Natural killer cell (primary cell): ENCODE data around the gene CPHXL2. TPM values are rescaled to one million over a fixed set of nuclear protein-coding genes. Genes with fewer than 3 reads are reported as not detected.

Experiments
- ATAC-seq, 3 donors: fragments of 150-1000 bp in 2 of 3; fragments of 200-7000 bp in 1 of 3; cut with Tn5 transposase; 1 replicate in 1 of 3; 2 replicates in 2 of 3; pipeline ENCODE4 v1.10.0; 2021; ENCODE audit warnings: mild to moderate bottlenecking in 2 of 3, moderate library complexity in 2 of 3
- DNase-seq, 2 donors: peaks; one replicate each; pipeline versions ENCODE4 v3.0.0 to v3.0.0-alpha.2; 2013 to 2021; ENCODE audit warnings: mixed read lengths in 1 of 2
- H3K27ac ChIP-seq: one replicate; pipeline ENCODE4 v1.5.1; 2013; ENCODE audit warnings: mild to moderate bottlenecking, low read length
- H3K27me3 ChIP-seq: one replicate; pipeline ENCODE4 v1.6.1; 2013; ENCODE audit warnings: low read length; ENCODE audit not compliant: control insufficient read depth, insufficient read depth
- H3K36me3 ChIP-seq: one replicate; pipeline ENCODE4 v1.6.1; 2013; ENCODE audit warnings: low read length; ENCODE audit not compliant: control insufficient read depth, insufficient read depth
- H3K4me1 ChIP-seq: one replicate; pipeline ENCODE4 v1.6.1; 2013; ENCODE audit warnings: low read length; ENCODE audit not compliant: control insufficient read depth, insufficient read depth
- H3K4me3 ChIP-seq: one replicate; pipeline ENCODE4 v1.5.1; 2013; ENCODE audit warnings: low read length
- H3K9me3 ChIP-seq: one replicate; pipeline ENCODE4 v1.6.1; 2013; ENCODE audit warnings: low read length; ENCODE audit not compliant: control insufficient read depth, insufficient read depth
- H3K27ac Mint-ChIP-seq, 2 donors: one replicate each; pipeline ENCODE4 v1.8.0; 2022; ENCODE audit warnings: mild to moderate bottlenecking in 2 of 2, mixed read lengths in 2 of 2, moderate library complexity in 1 of 2
- H3K27me3 Mint-ChIP-seq, 2 donors: one replicate each; pipeline ENCODE4 v1.8.0; 2022; ENCODE audit warnings: low read depth in 2 of 2, mixed read lengths in 2 of 2
- H3K36me3 Mint-ChIP-seq: one replicate; pipeline ENCODE4 v1.8.0; 2022; ENCODE audit warnings: mixed read lengths
- H3K4me1 Mint-ChIP-seq, 2 donors: one replicate each; pipeline ENCODE4 v1.8.0; 2022; ENCODE audit warnings: mixed read lengths in 2 of 2
- H3K4me3 Mint-ChIP-seq: one replicate; pipeline ENCODE4 v1.8.0; 2022; ENCODE audit warnings: mild to moderate bottlenecking, moderate library complexity, mixed read lengths
- H3K9me3 Mint-ChIP-seq, 2 donors: one replicate each; pipeline ENCODE4 v1.8.0; 2022; ENCODE audit warnings: mixed read lengths in 2 of 2
- CTCF ChIP-seq: fragments of 200-600 bp; IDR thresholded peaks from one replicate; pipeline ENCODE4 v1.8.0; 2022; ENCODE audit warnings: antibody characterized with exemption
- WGBS: methylation state at CpG from one replicate; pipeline ENCODE4 v1.1.7; 2013; ENCODE audit warnings: missing lambda C conversion rate; ENCODE audit not compliant: insufficient coverage; 5-methylcytosine and 5-hydroxymethylcytosine counted together
- intact Hi-C: fragments of 100-400 bp; cut with micrococcal nuclease; formaldehyde crosslinking; loops from one replicate; pipeline ENCODE4 v1.14.2; 2022
- total RNA-seq, 4 donors: library from RNA; stranded (reverse); fragments of 120-200 nt in 1 of 4; gene quantifications; one replicate each; pipeline versions ENCODE4 v1.2.3 to v1.2.4, GENCODE V29; 2013 to 2022

Gene CPHXL2
- total RNA-seq, 3 donors from 2014 or later (not counting 1 experiment from before 2014, with no cell fraction given) = not detected

- no peak overlapping the region for H3K4me3 ChIP-seq
- ATAC-seq (no peak), DNase-seq (no peak)
- Mint-ChIP-seq H3K36me3 (no peaks in the 10 kb centered on the region), H3K27ac (no peak overlapping the region), H3K9me3 (no peaks in the 10 kb centered on the region), H3K27me3 (no peaks in the 10 kb centered on the region), H3K4me1 (no peaks in the 10 kb centered on the region), H3K4me3 (no peak overlapping the region)
- H3K27ac ChIP-seq = no peak overlapping the region
- intact Hi-C loops = no loop called here
- no peaks in the 10 kb centered on the region for H3K36me3 ChIP-seq
- H3K27me3 ChIP-seq = no peaks in the 10 kb centered on the region
- H3K4me1 ChIP-seq = no peaks in the 10 kb centered on the region
- no peak for TF ChIP-seq CTCF
- no peaks in the 10 kb centered on the region for H3K9me3 ChIP-seq
- WGBS = 91% methylated on average over 4 of the region's 5 CpGs
Observed at GRCh38 chr16:75697571-75697970, 20.8 kb upstream of the CPHXL2 start.

GRCh38 chr16:75695708-75696107 is 18.9 kb upstream of the CPHXL2 start:
- Mint-ChIP-seq H3K4me3 (no peak overlapping the region), H3K27ac (no peak overlapping the region), H3K9me3 (no peaks in the 10 kb centered on the region), H3K36me3 (no peaks in the 10 kb centered on the region), H3K27me3 (no peaks in the 10 kb centered on the region), H3K4me1 (no peaks in the 10 kb centered on the region)
- WGBS = 92% methylated on average over 5 of the region's 6 CpGs
- H3K4me1 ChIP-seq = no peaks in the 10 kb centered on the region
- DNase-seq = no peak
- no peak for TF ChIP-seq CTCF
- no peak overlapping the region for H3K27ac ChIP-seq
- no peaks in the 10 kb centered on the region for H3K27me3 ChIP-seq
- ATAC-seq = no peak
- H3K4me3 ChIP-seq = no peak overlapping the region
- no peaks in the 10 kb centered on the region for H3K36me3 ChIP-seq
- intact Hi-C loops = no loop called here
- H3K9me3 ChIP-seq = no peaks in the 10 kb centered on the region

GRCh38 chr16:75687361-75687760 is 10.6 kb upstream of the CPHXL2 start:
- intact Hi-C loops = no loop called here
- H3K27ac ChIP-seq = no peak overlapping the region
- no peaks in the 10 kb centered on the region for H3K36me3 ChIP-seq
- H3K9me3 ChIP-seq = no peaks in the 10 kb centered on the region
- H3K4me1 ChIP-seq = no peaks in the 10 kb centered on the region
- no peak overlapping the region for H3K4me3 ChIP-seq
- ATAC-seq (no peak), DNase-seq (no peak)
- no peaks in the 10 kb centered on the region for H3K27me3 Mint-ChIP-seq
- no peaks in the 10 kb centered on the region for H3K27me3 ChIP-seq
- no peaks in the 10 kb centered on the region for H3K36me3 Mint-ChIP-seq
- TF ChIP-seq CTCF = no peak
- peaks cover 4 to 5% of the 10 kb centered on the region in 2 donors for H3K4me1 Mint-ChIP-seq
- no peak overlapping the region for H3K27ac Mint-ChIP-seq
- no peak overlapping the region for H3K4me3 Mint-ChIP-seq
- no peaks in the 10 kb centered on the region for H3K9me3 Mint-ChIP-seq

- Histone ChIP-seq H3K27me3 (no peaks in the 10 kb centered on the region), H3K4me3 (no peak overlapping the region), H3K27ac (no peak overlapping the region), H3K36me3 (no peaks in the 10 kb centered on the region), H3K4me1 (no peaks in the 10 kb centered on the region), H3K9me3 (no peaks in the 10 kb centered on the region)
- no peak for DNase-seq
- Mint-ChIP-seq H3K36me3 (no peaks in the 10 kb centered on the region), H3K27me3 (no peaks in the 10 kb centered on the region), H3K27ac (no peak overlapping the region), H3K4me1 (no peaks in the 10 kb centered on the region), H3K4me3 (no peak overlapping the region), H3K9me3 (no peaks in the 10 kb centered on the region)
- ATAC-seq = no peak
- intact Hi-C loops = no loop called here
- 91% methylated on average over 14 of the region's 14 CpGs for WGBS
- TF ChIP-seq CTCF = no peak
Observed at GRCh38 chr16:75682308-75682707, 5.5 kb upstream of the CPHXL2 start.
